Measurements from ENCODE around the gene TAS1R1. TPM values are rescaled to one million over a fixed set of nuclear protein-coding genes. Genes with fewer than 3 reads are reported as not detected.

TAS1R1 gene
- total and polyA plus RNA-seq, 9 of the 15 experiments (the other 6 are each of a cell fraction or from before 2014, with no cell fraction given) = 0.06 TPM; not detected in 8

GRCh38 chr1:6517435-6517851, 37.7 kb upstream of the TAS1R1 start (continued):
- TF ChIP-seq PRMT5 (CRISPR knock-in tag; IDR thresholded peaks at IDR 0.05) (no peak), ZNF76 (CRISPR knock-in tag; IDR thresholded peaks at IDR 0.05; ENCODE audit: borderline replicate concordance) (no peak), ETV1 (tag; conservative IDR thresholded peaks at IDR 0.05; ENCODE audit: low read depth) (0 out of 2 replicates have a peak, but pooled peaks have one; percentile 7), HNRNPL (IDR thresholded peaks at IDR 0.05; ENCODE audit: low read depth, low read length) (no peak), MIER1 (IDR thresholded peaks at IDR 0.05; ENCODE audit: low read depth) (no peak), FOXO4 (CRISPR knock-in tag; IDR thresholded peaks at IDR 0.05) (no peak), TBL1XR1 (IDR thresholded peaks at IDR 0.05; ENCODE audit: low read length in 2 of 2) (peak in 1 of 2 experiments; percentile 44; a peak in 1 of 4 replicates), POLR2AphosphoS5 (IDR thresholded peaks at IDR 0.05; ENCODE audit: control insufficient read depth, insufficient read depth, low read depth, low read length) (peak; percentile 77; the same call in 1 of the 2 replicates), HMG20B (CRISPR knock-in tag; IDR thresholded peaks at IDR 0.05) (no peak), STAT6 (CRISPR knock-in tag; IDR thresholded peaks at IDR 0.05) (no peak), ATF1 (CRISPR knock-in tag; IDR thresholded peaks at IDR 0.05) (no peak), ATF1 (tag; IDR thresholded peaks at IDR 0.05) (peak; percentile 58), ATF7 (IDR thresholded peaks at IDR 0.05) (peak; percentile 52), SMARCC2 (IDR thresholded peaks at IDR 0.05; ENCODE audit: low read depth) (0 out of 2 replicates have a peak, but pooled peaks have one; percentile 23), KDM1A (IDR thresholded peaks at IDR 0.05) (peak; percentile 96 to 97), RUNX1 (IDR thresholded peaks at IDR 0.05; ENCODE audit: low read depth) (no peak), CBFA2T3 (IDR thresholded peaks at IDR 0.05) (peak; percentile 91), CTBP1 (IDR thresholded peaks at IDR 0.05; ENCODE audit: borderline replicate concordance) (peak; percentile 78; the same call in 1 of the 2 replicates), CBX3 (IDR thresholded peaks at IDR 0.05; ENCODE audit: borderline replicate concordance in 1 of 2, low read length in 2 of 2) (no peak), ZNF764 (CRISPR knock-in tag; IDR thresholded peaks at IDR 0.05; ENCODE audit: low read depth) (no peak)
- TF ChIP-seq, protein P1, sequence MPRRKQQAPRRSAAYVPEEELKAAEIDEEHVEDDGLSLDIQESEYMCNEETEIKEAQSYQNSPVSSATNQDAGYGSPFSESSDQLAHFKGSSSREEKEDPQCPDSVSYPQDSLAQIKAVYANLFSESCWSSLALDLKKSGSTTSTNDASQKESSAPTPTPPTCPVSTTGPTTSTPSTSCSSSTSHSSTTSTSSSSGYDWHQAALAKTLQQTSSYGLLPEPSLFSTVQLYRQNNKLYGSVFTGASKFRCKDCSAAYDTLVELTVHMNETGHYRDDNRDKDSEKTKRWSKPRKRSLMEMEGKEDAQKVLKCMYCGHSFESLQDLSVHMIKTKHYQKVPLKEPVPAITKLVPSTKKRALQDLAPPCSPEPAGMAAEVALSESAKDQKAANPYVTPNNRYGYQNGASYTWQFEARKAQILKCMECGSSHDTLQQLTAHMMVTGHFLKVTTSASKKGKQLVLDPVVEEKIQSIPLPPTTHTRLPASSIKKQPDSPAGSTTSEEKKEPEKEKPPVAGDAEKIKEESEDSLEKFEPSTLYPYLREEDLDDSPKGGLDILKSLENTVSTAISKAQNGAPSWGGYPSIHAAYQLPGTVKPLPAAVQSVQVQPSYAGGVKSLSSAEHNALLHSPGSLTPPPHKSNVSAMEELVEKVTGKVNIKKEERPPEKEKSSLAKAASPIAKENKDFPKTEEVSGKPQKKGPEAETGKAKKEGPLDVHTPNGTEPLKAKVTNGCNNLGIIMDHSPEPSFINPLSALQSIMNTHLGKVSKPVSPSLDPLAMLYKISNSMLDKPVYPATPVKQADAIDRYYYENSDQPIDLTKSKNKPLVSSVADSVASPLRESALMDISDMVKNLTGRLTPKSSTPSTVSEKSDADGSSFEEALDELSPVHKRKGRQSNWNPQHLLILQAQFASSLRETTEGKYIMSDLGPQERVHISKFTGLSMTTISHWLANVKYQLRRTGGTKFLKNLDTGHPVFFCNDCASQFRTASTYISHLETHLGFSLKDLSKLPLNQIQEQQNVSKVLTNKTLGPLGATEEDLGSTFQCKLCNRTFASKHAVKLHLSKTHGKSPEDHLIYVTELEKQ (CRISPR knock-in tag; IDR thresholded peaks at IDR 0.05) = no peak
- TF ChIP-seq, protein P2, sequence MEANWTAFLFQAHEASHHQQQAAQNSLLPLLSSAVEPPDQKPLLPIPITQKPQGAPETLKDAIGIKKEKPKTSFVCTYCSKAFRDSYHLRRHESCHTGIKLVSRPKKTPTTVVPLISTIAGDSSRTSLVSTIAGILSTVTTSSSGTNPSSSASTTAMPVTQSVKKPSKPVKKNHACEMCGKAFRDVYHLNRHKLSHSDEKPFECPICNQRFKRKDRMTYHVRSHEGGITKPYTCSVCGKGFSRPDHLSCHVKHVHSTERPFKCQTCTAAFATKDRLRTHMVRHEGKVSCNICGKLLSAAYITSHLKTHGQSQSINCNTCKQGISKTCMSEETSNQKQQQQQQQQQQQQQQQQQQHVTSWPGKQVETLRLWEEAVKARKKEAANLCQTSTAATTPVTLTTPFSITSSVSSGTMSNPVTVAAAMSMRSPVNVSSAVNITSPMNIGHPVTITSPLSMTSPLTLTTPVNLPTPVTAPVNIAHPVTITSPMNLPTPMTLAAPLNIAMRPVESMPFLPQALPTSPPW (CRISPR knock-in tag; IDR thresholded peaks at IDR 0.05) = peak; percentile 53
